HG03175 (cell line): ENCODE data around the gene MINK1.

ENCODE experiments used
- ATAC-seq: cut with Tn5 transposase; IDR thresholded peaks from one replicate; pipeline ENCODE4 v1.9.1; 2021; ENCODE audit warnings: mild to moderate bottlenecking, moderate library complexity; ENCODE audit not compliant: unreplicated experiment

The MINK1 gene

GRCh38 chr17:4833178-4833940 is at the start of gene MINK1:
MINK1 (plus strand) TSS chr17:4833340; CDS start chr17:4833584, 244 bp downstream.
- peak; percentile 79 for ATAC-seq

- no peak for ATAC-seq
Measured at GRCh38 chr17:4785311-4786105, 47.6 kb upstream of the MINK1 start.

GRCh38 chr17:4786106-4786511 is 47.0 kb upstream of the MINK1 start, which contains the start of gene VMO1:
VMO1 (minus strand) TSS chr17:4786364; CDS start chr17:4786352, 12 bp downstream.
- no peak for ATAC-seq

GRCh38 chr17:4786516-4786915 is 46.6 kb upstream of the MINK1 start:
- no peak for ATAC-seq

- ATAC-seq = no peak
Measured at GRCh38 chr17:4788159-4788806, 44.9 kb upstream of the MINK1 start.

DNA sequence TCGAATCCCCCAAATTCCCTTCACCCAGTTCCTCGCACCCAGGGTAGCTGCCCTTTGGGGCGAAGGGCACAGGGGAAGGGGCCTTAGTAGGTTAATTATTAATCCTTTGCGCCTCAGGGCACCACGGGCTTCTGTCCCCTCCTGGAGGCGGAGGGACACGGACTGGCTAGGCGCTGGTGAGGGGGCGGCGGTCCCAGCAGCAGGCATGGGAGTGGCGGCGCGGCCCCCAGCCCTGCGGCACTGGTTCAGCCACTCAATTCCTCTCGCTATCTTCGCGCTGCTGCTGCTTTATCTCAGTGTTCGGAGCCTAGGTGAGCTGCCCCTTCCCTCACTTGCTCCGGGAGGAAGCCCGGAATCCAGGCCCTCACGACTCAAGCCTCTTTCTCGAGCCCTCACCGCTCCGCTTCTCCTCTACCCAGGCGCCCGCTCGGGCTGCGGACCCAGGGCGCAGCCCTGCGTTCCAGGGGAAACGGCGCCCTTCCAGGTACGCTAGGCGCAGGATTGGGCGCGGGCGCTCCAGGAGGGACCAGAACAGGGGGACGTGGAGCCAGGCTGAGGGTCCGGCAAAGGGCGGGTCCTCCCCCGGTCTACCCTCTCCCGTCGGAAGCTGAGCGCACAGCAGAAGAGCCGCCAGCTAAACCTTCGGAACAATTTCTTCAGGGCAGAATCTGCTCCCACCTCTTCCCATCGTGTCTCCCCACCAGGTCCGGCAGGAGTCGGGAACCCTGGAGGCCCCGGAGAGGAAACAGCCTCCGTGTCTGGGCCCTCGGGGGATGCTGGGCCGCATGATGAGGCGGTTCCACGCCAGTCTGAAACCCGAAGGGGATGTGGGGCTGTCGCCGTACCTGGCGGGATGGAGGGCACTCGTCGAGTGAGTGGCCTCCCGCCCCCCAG is 44.1 kb upstream of the MINK1 start, which contains the start of gene GLTPD2:
TSS of gene GLTPD2 (plus strand) at position 158 of the 894 bp plus-strand sequence. CDS start at position 206, 48 bp downstream.
- ATAC-seq = peak; percentile 11

GRCh38 chr17:4789701-4789950 is 43.5 kb upstream of the MINK1 start:
- ATAC-seq = no peak

DNA sequence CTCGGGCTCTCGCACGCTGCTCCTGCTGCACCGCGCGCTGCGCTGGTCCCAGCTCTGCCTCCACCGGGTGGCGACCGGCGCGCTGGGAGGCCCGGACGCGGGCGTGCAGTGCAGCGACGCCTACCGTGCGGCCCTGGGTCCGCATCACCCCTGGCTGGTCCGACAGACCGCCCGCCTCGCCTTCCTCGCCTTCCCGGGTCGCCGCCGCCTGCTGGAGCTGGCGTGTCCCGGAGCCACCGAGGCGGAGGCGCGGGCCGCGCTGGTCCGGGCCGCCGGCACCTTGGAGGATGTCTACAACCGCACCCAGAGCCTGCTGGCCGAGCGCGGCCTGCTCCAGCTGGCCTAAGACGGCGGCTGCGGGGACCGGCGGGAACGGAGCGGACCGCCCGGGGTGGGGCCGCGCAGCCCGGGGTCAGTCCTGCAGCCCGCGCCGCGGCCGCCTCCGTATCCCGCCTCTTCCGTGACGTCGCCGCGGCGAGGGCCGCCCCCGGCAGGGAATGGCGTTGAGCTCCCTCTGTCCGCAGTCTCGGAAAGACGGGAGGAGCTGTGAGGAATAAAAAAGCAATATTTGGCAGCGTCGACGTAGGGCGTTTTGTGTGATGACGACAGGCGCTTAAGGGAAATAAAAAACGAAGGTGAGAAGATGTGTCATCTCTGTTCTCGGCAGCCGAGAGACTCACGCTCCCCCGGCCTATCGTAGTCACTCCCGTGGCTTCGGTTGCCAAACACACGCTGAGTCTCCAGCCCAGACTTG is 43.0 kb upstream of the MINK1 start:
- peak; percentile 84 for ATAC-seq

DNA sequence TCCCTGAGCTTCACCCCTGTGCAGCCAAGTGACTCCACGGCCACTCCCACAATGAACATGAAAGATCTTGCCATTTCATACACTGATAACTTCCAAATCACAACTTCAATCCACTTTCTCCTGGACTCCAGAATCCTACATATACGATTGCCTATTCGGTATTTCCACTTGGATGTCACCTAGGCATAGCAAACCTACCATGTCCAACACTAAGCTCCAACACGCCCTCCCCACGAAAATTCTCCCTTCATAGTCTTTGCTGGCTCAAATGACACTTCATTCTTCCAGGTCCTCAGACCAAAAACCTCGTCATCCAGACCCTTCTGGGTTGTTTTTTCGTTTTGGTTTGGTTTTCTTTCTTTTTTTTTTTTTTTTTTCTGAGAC is 42.4 kb upstream of the MINK1 start:
- ATAC-seq = no peak

DNA sequence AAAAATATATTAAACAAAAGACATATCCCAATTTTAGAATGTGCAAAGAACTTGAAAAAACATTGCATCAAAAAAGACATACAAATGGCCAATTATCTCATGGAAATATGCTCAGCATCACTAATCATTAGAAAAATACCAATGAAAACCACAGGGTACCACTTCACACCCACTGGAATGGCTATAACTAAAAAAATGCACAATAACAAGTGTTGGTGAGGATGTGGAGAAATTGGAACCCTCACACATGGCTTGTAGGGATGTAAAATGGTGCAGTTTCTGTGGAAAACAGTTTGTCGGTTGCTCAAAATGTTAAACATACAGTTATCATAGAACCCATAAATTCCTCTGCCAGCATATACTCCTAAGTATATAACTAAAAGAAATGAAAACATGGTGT is 38.0 kb upstream of the MINK1 start:
- ATAC-seq = no peak

GRCh38 chr17:4796552-4796920 is 36.6 kb upstream of the MINK1 start:
- ATAC-seq = no peak

DNA sequence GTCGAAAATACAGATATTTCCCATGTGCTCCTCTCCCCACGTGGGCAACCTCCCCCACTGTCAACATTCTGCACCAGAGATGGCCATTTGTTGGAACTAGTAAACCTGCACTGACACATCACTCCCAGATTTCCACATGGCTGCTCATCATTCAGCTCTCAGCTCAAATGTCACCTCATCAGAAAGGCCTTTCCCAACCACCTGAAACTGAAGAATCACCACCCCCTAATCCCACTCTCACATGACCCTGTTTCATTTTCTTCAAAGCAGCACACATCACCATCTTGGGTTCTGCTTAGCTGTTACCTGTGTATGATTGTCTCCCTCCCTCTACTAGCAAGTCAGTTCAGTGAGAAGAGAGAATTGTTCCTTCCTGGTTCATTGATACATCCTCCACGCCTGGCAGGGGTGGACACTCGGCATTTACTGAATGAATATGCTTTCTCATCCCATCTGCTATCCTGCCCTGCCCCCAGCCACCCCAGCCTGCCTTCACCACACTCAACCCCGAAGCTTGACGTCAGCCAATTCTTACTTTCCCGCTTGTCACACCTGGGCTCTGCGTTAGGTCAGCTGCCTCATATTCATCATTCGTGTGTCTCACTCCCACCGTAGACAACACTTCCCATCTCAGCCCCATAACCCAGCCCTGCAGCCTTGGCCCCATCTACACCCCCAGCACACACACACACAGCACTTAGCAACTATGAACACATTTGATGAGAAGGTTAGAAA is 32.5 kb upstream of the MINK1 start:
- no peak for ATAC-seq

DNA sequence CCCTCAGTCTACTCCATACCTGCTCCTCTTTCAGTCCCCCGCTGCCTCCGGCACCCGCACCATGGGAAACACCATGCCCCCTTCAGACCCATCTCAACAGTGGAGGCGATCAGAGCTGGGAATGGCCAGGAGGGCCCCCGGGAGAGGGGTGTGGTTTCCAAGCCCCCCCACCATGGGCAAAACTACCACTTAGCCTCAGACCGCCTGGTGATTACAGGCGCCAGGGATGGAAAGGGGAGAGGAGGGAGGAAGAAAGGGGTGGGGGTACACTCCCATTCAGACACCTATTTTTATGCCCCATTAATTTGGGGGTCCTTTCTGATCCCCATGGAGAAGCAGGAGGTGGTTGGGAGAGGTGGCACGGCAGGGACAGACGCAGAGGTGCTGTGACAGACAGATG is 30.9 kb upstream of the MINK1 start, which contains the start of gene C17orf114:
TSS of gene C17orf114 (minus strand) at position 101 of the 400 bp plus-strand sequence.
- no peak for ATAC-seq

DNA sequence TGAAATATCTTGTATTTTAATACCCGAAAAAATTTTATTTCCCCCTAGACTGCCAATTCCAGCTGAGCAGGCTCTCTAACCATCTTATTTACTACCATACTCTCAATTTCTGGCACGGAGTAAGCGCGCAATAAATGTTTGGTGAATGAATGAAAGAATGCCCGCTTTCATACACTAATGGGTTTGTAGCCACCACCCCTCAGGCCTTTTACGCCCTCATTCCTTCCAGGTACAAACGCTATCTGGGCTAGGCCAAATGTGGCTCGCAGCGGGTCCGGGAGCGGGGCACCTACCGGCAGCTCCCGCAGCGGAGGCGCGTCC is 26.7 kb upstream of the MINK1 start:
- no peak for ATAC-seq

GRCh38 chr17:4806777-4807604 is 26.1 kb upstream of the MINK1 start, which contains the start of gene PLD2:
PLD2 (plus strand) TSS chr17:4807152; CDS start chr17:4807773, 621 bp downstream.
- peak; percentile 92 for ATAC-seq

DNA sequence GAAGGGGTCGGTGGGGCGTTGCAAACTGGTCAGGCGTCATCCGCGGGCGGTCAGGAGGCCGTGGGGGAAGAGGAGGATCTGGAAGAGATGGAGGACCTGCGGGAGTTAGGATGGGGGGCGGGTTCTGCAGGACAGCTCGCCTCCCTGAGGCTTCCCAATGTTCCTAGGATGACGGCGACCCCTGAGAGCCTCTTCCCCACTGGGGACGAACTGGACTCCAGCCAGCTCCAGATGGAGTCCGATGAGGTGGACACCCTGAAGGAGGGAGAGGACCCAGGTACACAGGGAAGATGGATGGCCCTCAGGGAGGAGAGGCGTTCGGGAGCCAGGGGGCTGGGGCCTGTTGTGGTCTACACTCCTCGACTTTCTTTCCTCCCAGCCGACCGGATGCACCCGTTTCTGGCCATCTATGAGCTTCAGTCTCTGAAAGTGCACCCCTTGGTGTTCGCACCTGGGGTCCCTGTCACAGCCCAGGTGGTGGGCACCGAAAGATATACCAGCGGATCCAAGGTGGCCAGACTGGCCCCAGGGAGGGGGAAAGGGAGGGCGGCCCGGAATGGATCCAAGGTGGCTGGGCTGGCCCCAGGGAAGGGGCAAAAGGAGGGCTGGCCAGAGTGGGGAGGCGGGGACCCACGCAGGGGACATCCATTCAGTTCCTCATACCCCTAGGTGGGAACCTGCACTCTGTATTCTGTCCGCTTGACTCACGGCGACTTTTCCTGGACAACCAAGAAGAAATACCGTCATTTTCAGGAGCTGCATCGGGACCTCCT is 25.3 kb upstream of the MINK1 start:
- no peak for ATAC-seq

DNA sequence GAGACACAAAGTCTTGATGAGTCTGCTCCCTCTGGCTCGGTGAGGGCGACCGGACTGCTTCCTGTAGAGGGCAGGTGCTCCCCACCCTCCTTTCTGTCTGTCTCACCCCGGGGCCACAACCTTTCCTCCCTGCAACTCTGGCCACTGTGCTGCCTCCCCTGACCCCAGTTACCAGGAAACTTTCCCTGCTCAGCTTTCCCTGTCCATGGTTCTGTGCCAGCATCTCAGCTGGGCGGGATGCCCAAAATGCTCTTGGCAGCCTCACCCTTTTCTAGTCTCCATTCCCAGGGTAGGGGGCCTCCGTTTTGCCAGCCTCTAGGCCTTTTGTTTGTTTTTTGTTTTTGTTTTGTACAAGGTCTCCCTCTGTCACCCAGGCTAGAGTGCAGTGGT is 24.8 kb upstream of the MINK1 start:
- ATAC-seq = no peak
